ENCODE measurements around the gene COQ7. TPM values are rescaled to one million over a fixed set of nuclear protein-coding genes. Genes with fewer than 3 reads are reported as not detected.

Gene COQ7
- total and polyA plus RNA-seq, 2 experiments from 2014 or later: 17.9 to 21.7 TPM

DNA sequence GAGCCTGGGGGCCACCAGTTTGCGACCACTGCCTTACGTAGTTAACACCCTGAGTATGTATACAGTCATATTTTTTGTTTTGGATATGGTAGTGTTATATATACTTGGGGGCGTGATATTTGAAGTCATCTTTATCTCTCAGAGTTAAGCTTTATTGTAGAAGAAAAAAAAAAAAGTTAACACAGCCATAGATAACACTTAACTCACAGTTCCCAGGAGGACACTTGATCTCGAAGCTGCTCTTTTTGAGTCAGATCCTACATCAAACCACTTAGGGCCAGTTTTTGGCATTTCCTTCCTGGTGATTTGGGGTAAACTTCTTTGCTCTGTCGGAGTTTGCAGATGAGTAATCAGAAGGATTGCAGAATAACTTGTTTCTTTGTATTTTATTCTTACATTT lies 52.1 kb downstream of the COQ7 start (continued):
- TF ChIP-seq REST (IDR thresholded peaks at IDR 0.05; ENCODE audit: unreplicated experiment) (no peak), ZNF331 (CRISPR knock-in tag; IDR thresholded peaks at IDR 0.05; ENCODE audit: low read depth) (no peak)

GRCh38 chr16:19123535-19124178 lies 56.2 kb downstream of the COQ7 start:
- no peak for ATAC-seq
- H3K36me3 Mint-ChIP-seq (ENCODE audit: low read depth): no peaks in the 10 kb centered on the region
- peaks cover under 1% of the 10 kb centered on the region for H3K4me1 Mint-ChIP-seq

More at GRCh38 chr16:19123535-19124178, 56.2 kb downstream of the COQ7 start:
- Mint-ChIP-seq H3K27ac (no peak overlapping the region), H3K4me3 (no peak overlapping the region), H3K27me3 (ENCODE audit: insufficient read depth, low read depth, poor library complexity) (peaks cover 2% of the 10 kb centered on the region), H3K9me3 (peaks cover 12% of the 10 kb centered on the region; the same call in 2 of the 3 replicates)
- TF ChIP-seq JUNB (IDR thresholded peaks at IDR 0.05; ENCODE audit: unreplicated experiment) (no peak), ETS1 (IDR thresholded peaks at IDR 0.05) (no peak), POLR2AphosphoS5 (IDR thresholded peaks at IDR 0.05; ENCODE audit: low read depth) (no peak), ZNF462 (CRISPR knock-in tag; IDR thresholded peaks at IDR 0.05) (no peak), EZH2 (IDR thresholded peaks at IDR 0.05; ENCODE audit: low read depth, unreplicated experiment) (no peak), ZNF331 (CRISPR knock-in tag; IDR thresholded peaks at IDR 0.05; ENCODE audit: low read depth) (no peak)
- Histone ChIP-seq H3K27ac (ENCODE audit: low read depth) (no peak overlapping the region), H3K4me1 (ENCODE audit: insufficient read depth) (peaks cover 4% of the 10 kb centered on the region), H3K27me3 (ENCODE audit: insufficient read depth) (no peaks in the 10 kb centered on the region), H3K36me3 (ENCODE audit: insufficient read depth) (no peaks in the 10 kb centered on the region), H3K9me2 (ENCODE audit: insufficient read depth) (no peaks in the 10 kb centered on the region), H3F3A (replicated peaks; ENCODE audit: low read depth) (no peaks in the 10 kb centered on the region), H2AFZ (no peak overlapping the region), H4K20me1 (replicated peaks; ENCODE audit: insufficient read depth) (no peaks in the 10 kb centered on the region), H3K4me2 (no peak overlapping the region), H3K79me2 (replicated peaks; ENCODE audit: insufficient read depth) (no peaks in the 10 kb centered on the region), H3K4me3 (no peak overlapping the region)
- DNase-seq (ENCODE audit: low spot score): no peak

All from GM23338 (cell line).